ENCODE results near the gene ZC3H4.
"Not testable (repeated sequence)": the region's sequence is repeated elsewhere in the genome, so short reads cannot be mapped to it uniquely, and the experiment has no call there.

Gene ZC3H4

GRCh38 chr19:47068246-47068645, 45.3 kb downstream of the ZC3H4 start:
- H3K27me3 ChIP-seq (ENCODE audit: insufficient read depth, low read length): no peaks in the 10 kb centered on the region
- no peaks in the 10 kb centered on the region for H3K4me1 ChIP-seq (ENCODE audit: control insufficient read depth, insufficient read depth, low read length, unreplicated experiment)
- no peak overlapping the region for H3K4me3 ChIP-seq (ENCODE audit: low read depth, low read length)
- H3K36me3 ChIP-seq (ENCODE audit: insufficient read depth, low read length): no peaks in the 10 kb centered on the region
- no peaks in the 10 kb centered on the region for H3K79me2 ChIP-seq (ENCODE audit: control insufficient read depth, insufficient read depth, low read length, unreplicated experiment)
- H2AFZ ChIP-seq (ENCODE audit: low read length, unreplicated experiment): no peak overlapping the region
- H3K27ac ChIP-seq (ENCODE audit: low read depth, low read length): no peak overlapping the region

- H3K27me3 ChIP-seq (ENCODE audit: insufficient read depth, low read length): no peaks in the 10 kb centered on the region
- no peak overlapping the region for H3K27ac ChIP-seq (ENCODE audit: low read depth, low read length)
- H3K79me2 ChIP-seq (ENCODE audit: control insufficient read depth, insufficient read depth, low read length, unreplicated experiment): no peaks in the 10 kb centered on the region
- no peaks in the 10 kb centered on the region for H3K4me1 ChIP-seq (ENCODE audit: control insufficient read depth, insufficient read depth, low read length, unreplicated experiment)
- no peak overlapping the region for H2AFZ ChIP-seq (ENCODE audit: low read length, unreplicated experiment)
- no peak overlapping the region for H3K4me3 ChIP-seq (ENCODE audit: low read depth, low read length)
- no peaks in the 10 kb centered on the region for H3K36me3 ChIP-seq (ENCODE audit: insufficient read depth, low read length)
Measured at GRCh38 chr19:47067215-47067847, 46.2 kb downstream of the ZC3H4 start.

GRCh38 chr19:47066376-47067214, 47.0 kb downstream of the ZC3H4 start:
- Histone ChIP-seq H3K36me3 (ENCODE audit: insufficient read depth, low read length) (no peaks in the 10 kb centered on the region), H3K79me2 (ENCODE audit: control insufficient read depth, insufficient read depth, low read length, unreplicated experiment) (no peaks in the 10 kb centered on the region), H3K27ac (ENCODE audit: low read depth, low read length) (no peak overlapping the region), H2AFZ (ENCODE audit: low read length, unreplicated experiment) (no peak overlapping the region), H3K4me3 (ENCODE audit: low read depth, low read length) (no peak overlapping the region), H3K4me1 (ENCODE audit: control insufficient read depth, insufficient read depth, low read length, unreplicated experiment) (no peaks in the 10 kb centered on the region), H3K27me3 (ENCODE audit: insufficient read depth, low read length) (no peaks in the 10 kb centered on the region)

- Histone ChIP-seq H2AFZ (ENCODE audit: low read length, unreplicated experiment) (no peak overlapping the region), H3K36me3 (ENCODE audit: insufficient read depth, low read length) (no peaks in the 10 kb centered on the region), H3K27ac (ENCODE audit: low read depth, low read length) (no peak overlapping the region), H3K4me3 (ENCODE audit: low read depth, low read length) (no peak overlapping the region), H3K27me3 (ENCODE audit: insufficient read depth, low read length) (no peaks in the 10 kb centered on the region), H3K79me2 (ENCODE audit: control insufficient read depth, insufficient read depth, low read length, unreplicated experiment) (no peaks in the 10 kb centered on the region), H3K4me1 (ENCODE audit: control insufficient read depth, insufficient read depth, low read length, unreplicated experiment) (no peaks in the 10 kb centered on the region)
Measured at GRCh38 chr19:47065242-47065641, 48.3 kb downstream of the ZC3H4 start.

GRCh38 chr19:47063874-47064273, 49.7 kb downstream of the ZC3H4 start:
- Histone ChIP-seq H3K79me2 (ENCODE audit: control insufficient read depth, insufficient read depth, low read length, unreplicated experiment) (no peaks in the 10 kb centered on the region), H2AFZ (ENCODE audit: low read length, unreplicated experiment) (no peak overlapping the region)

GRCh38 chr19:47058621-47059022, 55.0 kb downstream of the ZC3H4 start:
- Histone ChIP-seq H3K4me1 (ENCODE audit: control insufficient read depth, insufficient read depth, low read length, unreplicated experiment) (no peaks in the 10 kb centered on the region), H3K4me3 (ENCODE audit: low read depth, low read length) (no peak overlapping the region), H3K36me3 (ENCODE audit: insufficient read depth, low read length) (no peaks in the 10 kb centered on the region), H3K79me2 (ENCODE audit: control insufficient read depth, insufficient read depth, low read length, unreplicated experiment) (no peaks in the 10 kb centered on the region), H2AFZ (ENCODE audit: low read length, unreplicated experiment) (no peak overlapping the region), H3K27ac (ENCODE audit: low read depth, low read length) (no peak overlapping the region), H3K27me3 (ENCODE audit: insufficient read depth, low read length) (no peaks in the 10 kb centered on the region)

More at GRCh38 chr19:47063874-47064273, 49.7 kb downstream of the ZC3H4 start:
- Histone ChIP-seq H3K4me1 (ENCODE audit: control insufficient read depth, insufficient read depth, low read length, unreplicated experiment) (no peaks in the 10 kb centered on the region), H3K27me3 (ENCODE audit: insufficient read depth, low read length) (no peaks in the 10 kb centered on the region), H3K4me3 (ENCODE audit: low read depth, low read length) (no peak overlapping the region), H3K27ac (ENCODE audit: low read depth, low read length) (no peak overlapping the region), H3K36me3 (ENCODE audit: insufficient read depth, low read length) (no peaks in the 10 kb centered on the region)

- Histone ChIP-seq H2AFZ (ENCODE audit: low read length, unreplicated experiment) (no peak overlapping the region), H3K27ac (ENCODE audit: low read depth, low read length) (no peak overlapping the region), H3K4me3 (ENCODE audit: low read depth, low read length) (no peak overlapping the region), H3K79me2 (ENCODE audit: control insufficient read depth, insufficient read depth, low read length, unreplicated experiment) (no peaks in the 10 kb centered on the region), H3K36me3 (ENCODE audit: insufficient read depth, low read length) (no peaks in the 10 kb centered on the region), H3K4me1 (ENCODE audit: control insufficient read depth, insufficient read depth, low read length, unreplicated experiment) (no peaks in the 10 kb centered on the region), H3K27me3 (ENCODE audit: insufficient read depth, low read length) (no peaks in the 10 kb centered on the region)
Measured at GRCh38 chr19:47057328-47057727, 56.2 kb downstream of the ZC3H4 start.

- Histone ChIP-seq H2AFZ (ENCODE audit: low read length, unreplicated experiment) (no peak overlapping the region), H3K27ac (ENCODE audit: low read depth, low read length) (no peak overlapping the region), H3K4me1 (ENCODE audit: control insufficient read depth, insufficient read depth, low read length, unreplicated experiment) (no peaks in the 10 kb centered on the region), H3K79me2 (ENCODE audit: control insufficient read depth, insufficient read depth, low read length, unreplicated experiment) (no peaks in the 10 kb centered on the region), H3K4me3 (ENCODE audit: low read depth, low read length) (no peak overlapping the region), H3K36me3 (ENCODE audit: insufficient read depth, low read length) (no peaks in the 10 kb centered on the region), H3K27me3 (ENCODE audit: insufficient read depth, low read length) (no peaks in the 10 kb centered on the region)
Measured at GRCh38 chr19:47056411-47056810, 57.2 kb downstream of the ZC3H4 start.

GRCh38 chr19:47050562-47050961, 63.0 kb downstream of the ZC3H4 start:
- not testable (repeated sequence) for H3K4me1 ChIP-seq (ENCODE audit: control insufficient read depth, insufficient read depth, low read length, unreplicated experiment); H3K27ac ChIP-seq (ENCODE audit: low read depth, low read length); H2AFZ ChIP-seq (ENCODE audit: low read length, unreplicated experiment); H3K27me3 ChIP-seq (ENCODE audit: insufficient read depth, low read length); H3K36me3 ChIP-seq (ENCODE audit: insufficient read depth, low read length); H3K79me2 ChIP-seq (ENCODE audit: control insufficient read depth, insufficient read depth, low read length, unreplicated experiment); H3K4me3 ChIP-seq (ENCODE audit: low read depth, low read length)

GRCh38 chr19:47049307-47049700, 64.3 kb downstream of the ZC3H4 start:
- H3K36me3 ChIP-seq (ENCODE audit: insufficient read depth, low read length): no peaks in the 10 kb centered on the region
- H3K27me3 ChIP-seq (ENCODE audit: insufficient read depth, low read length): no peaks in the 10 kb centered on the region
- H3K4me3 ChIP-seq (ENCODE audit: low read depth, low read length): 0 out of 2 replicates have a peak overlapping the region, but pooled peaks have one; percentile 86
- H2AFZ ChIP-seq (ENCODE audit: low read length, unreplicated experiment): no peak overlapping the region
- H3K4me1 ChIP-seq (ENCODE audit: control insufficient read depth, insufficient read depth, low read length, unreplicated experiment): no peaks in the 10 kb centered on the region
- no peaks in the 10 kb centered on the region for H3K79me2 ChIP-seq (ENCODE audit: control insufficient read depth, insufficient read depth, low read length, unreplicated experiment)
- H3K27ac ChIP-seq (ENCODE audit: low read depth, low read length): no peak overlapping the region
